DOHH2 (cell line): ENCODE measurements around the gene SCGB1A1.

Source experiments
- CTCF ChIP-seq: fragments of 200-600 bp; sonication (generic); IDR thresholded peaks from one replicate; pipeline ENCODE4 v1.5.1; 2014; ENCODE audit warnings: antibody characterized with exemption, mild to moderate bottlenecking, low read depth, low read length; ENCODE audit not compliant: poor library complexity, severe bottlenecking
- EZH2phosphoT487 ChIP-seq: fragments of 200-600 bp; sonication (generic); IDR thresholded peaks from 2 replicates; pipeline ENCODE4 v1.6.1; 2017; ENCODE audit warnings: borderline replicate concordance, mild to moderate bottlenecking, antibody characterized with exemption, low read length, moderate library complexity, mixed read lengths

- TF ChIP-seq EZH2phosphoT487 = no peak
- TF ChIP-seq CTCF = no peak
Measured at GRCh38 chr11:62390722-62391121, 28.1 kb upstream of the SCGB1A1 start.
